ENCODE results near the gene CCDC82. TPM values are rescaled to one million over a fixed set of nuclear protein-coding genes. Genes with fewer than 3 reads are reported as not detected.

The CCDC82 gene
- total RNA-seq, 1 experiment from 2014 or later = 19.9 TPM

DNA sequence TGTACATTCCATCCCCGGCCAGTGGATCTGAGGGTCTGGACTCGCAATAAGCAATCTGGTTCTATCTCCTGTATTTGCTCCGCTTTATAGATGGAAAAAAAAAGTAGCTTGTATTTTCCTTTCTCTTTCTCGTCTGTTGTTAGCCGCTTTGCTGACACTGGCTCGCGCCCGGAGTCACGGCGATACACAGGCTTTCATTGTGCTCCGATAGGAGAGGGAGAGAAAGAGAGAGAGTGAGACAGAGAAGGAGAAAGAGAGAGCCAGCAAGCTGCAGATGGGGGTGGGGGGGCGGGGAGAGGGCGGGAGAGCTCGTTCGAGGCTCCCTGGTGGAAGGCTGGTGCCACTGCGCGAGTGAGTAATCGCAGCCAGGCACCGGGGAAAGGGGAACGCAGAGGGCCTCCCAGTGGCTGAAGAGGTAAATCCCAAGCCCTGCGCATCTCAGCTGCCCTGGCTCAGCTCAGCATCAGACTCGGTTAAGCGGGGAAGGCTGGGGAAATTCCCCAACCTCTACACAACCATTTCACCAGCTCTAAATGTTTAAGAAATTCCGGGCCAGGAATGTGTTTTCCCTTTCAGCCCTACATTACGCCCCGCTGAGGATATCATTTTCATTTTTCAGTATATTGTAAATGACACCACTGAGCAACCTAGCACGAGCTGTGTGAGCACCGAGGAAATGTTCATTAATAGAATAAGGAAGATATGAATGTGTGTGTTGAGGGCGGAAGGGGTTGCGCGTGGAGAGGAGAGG, 46.6 kb downstream of the CCDC82 start, which contains the start of gene MAML2:
MAML2 (minus strand) TSS at position 235 of the 751 bp plus-strand sequence. CDS start 1,300 bp downstream, outside the sequence.
- CTCF ChIA-PET = interaction anchor here (0.6 to 3.2 kb wide), 18 partner anchors 18 to 1596 kb away, joined by 3 to 17 read pairs (median 4); partner anchors contain the start of genes CCDC82 and JRKL
- intact Hi-C loops (cut with micrococcal nuclease; ENCODE audit: unreplicated experiment) = loop anchor here (1.0 to 5.0 kb wide), 10 partner anchors 29 to 507 kb away; partner anchors contain the start of genes CCDC82 and MTMR2
- no peaks in the 10 kb centered on the region for H4K20me1 ChIP-seq (ENCODE audit: insufficient read depth)
- POLR2A ChIA-PET (ENCODE audit: unreplicated experiment) = interaction anchor here (0.5 to 2.3 kb wide), 14 partner anchors 37 to 334 kb away, joined by 3 to 26 read pairs (median 6); partner anchors contain the start of genes CCDC82 and JRKL
- H3K4me2 ChIP-seq = peak within 1 kb of the TSS; percentile 90
- H3F3A ChIP-seq (ENCODE audit: insufficient read depth, low read depth) = peaks cover 10% of the 10 kb centered on the region; the same call in 1 of the 2 replicates
- peak within 1 kb of the TSS; percentile 78 for H3K4me3 ChIP-seq
- TF ChIP-seq, protein P1, sequence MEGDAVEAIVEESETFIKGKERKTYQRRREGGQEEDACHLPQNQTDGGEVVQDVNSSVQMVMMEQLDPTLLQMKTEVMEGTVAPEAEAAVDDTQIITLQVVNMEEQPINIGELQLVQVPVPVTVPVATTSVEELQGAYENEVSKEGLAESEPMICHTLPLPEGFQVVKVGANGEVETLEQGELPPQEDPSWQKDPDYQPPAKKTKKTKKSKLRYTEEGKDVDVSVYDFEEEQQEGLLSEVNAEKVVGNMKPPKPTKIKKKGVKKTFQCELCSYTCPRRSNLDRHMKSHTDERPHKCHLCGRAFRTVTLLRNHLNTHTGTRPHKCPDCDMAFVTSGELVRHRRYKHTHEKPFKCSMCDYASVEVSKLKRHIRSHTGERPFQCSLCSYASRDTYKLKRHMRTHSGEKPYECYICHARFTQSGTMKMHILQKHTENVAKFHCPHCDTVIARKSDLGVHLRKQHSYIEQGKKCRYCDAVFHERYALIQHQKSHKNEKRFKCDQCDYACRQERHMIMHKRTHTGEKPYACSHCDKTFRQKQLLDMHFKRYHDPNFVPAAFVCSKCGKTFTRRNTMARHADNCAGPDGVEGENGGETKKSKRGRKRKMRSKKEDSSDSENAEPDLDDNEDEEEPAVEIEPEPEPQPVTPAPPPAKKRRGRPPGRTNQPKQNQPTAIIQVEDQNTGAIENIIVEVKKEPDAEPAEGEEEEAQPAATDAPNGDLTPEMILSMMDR (conservative IDR thresholded peaks at IDR 0.05) = peak; percentile 83
- TF ChIP-seq EZH2 (IDR thresholded peaks at IDR 0.05; ENCODE audit: low read depth) = no peak
- H3K4me1 ChIP-seq (replicated peaks; ENCODE audit: insufficient read depth) = peaks cover 35% of the 10 kb centered on the region
- no peaks in the 10 kb centered on the region for H3K27me3 ChIP-seq (ENCODE audit: insufficient read depth, low read depth)
- no peaks in the 10 kb centered on the region for H3K9me2 ChIP-seq (ENCODE audit: insufficient read depth)
- peak; percentile 89 for DNase-seq
- H3K79me2 ChIP-seq (ENCODE audit: low read depth) = peaks cover 49% of the 10 kb centered on the region
- H2AFZ ChIP-seq = peak within 1 kb of the TSS; percentile 84
- H3K36me3 ChIP-seq (ENCODE audit: low read depth) = peaks cover 5% of the 10 kb centered on the region; the same call in 1 of the 2 replicates
- no peaks in the 10 kb centered on the region for H3K9me3 ChIP-seq (ENCODE audit: insufficient read depth, low read depth)
- H3K27ac ChIP-seq = peak within 1 kb of the TSS; percentile 70
- BruUV-seq (replicated peaks) = no TSS peak

DNA sequence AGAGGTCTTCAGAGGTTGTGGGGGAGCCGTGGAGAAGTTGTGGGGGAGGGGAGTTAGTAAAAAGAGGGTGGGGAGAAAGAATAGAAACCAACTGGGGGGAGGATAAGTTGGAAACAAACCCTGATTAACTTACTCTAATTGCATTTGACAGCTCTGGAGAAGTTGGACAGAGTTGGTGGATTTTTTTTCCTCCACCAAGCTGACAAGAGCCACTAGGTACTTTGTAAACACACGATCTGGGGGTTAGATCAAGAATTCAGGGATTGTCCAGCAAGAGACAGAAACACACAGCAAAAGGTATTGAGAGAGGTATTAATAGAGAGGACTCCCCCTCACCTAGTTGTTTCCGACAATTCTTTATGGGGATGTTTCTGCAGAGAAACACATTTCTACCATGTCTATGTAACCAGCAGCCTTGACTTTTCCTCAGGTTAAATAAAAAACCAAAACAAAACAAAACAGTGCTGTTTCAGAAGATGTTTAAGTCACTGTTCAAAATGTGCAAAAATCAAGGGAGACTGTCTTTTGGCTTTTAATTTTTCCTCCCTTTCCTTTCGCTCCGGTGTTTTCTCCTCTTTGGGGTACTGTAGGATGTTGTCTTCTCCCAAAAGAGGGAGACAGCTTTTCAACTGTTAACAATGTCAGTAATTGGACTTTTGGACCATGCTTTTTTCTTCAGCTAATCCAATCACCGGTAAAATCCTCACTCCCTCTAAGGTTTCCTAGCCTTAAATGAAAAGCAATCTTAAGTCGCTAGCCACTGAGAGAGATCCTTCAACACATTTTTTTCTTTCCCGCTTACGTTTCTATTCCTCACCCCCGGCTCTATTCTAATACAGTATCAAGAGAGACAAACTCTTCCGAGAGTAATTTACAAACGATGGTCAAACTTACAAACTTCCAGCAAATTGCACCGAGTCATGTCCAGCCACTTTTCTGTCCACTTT, 47.4 kb downstream of the CCDC82 start:
- peaks cover 10% of the 10 kb centered on the region; the same call in 1 of the 2 replicates for H3F3A ChIP-seq (ENCODE audit: insufficient read depth, low read depth)
- no peaks in the 10 kb centered on the region for H3K27me3 ChIP-seq (ENCODE audit: insufficient read depth, low read depth)
- no peaks in the 10 kb centered on the region for H3K9me2 ChIP-seq (ENCODE audit: insufficient read depth)
- peak overlapping the region; percentile 90 for H3K4me2 ChIP-seq
- peak overlapping the region; percentile 70 for H3K27ac ChIP-seq
- peak overlapping the region; percentile 78 for H3K4me3 ChIP-seq
- intact Hi-C loops (cut with micrococcal nuclease; ENCODE audit: unreplicated experiment) = loop anchor here (1.0 to 5.0 kb wide), 5 partner anchors 28 to 417 kb away; partner anchors contain the start of genes CCDC82 and MTMR2
- TSS peak; percentile 81 for BruUV-seq (replicated peaks)
- H3K79me2 ChIP-seq (ENCODE audit: low read depth) = peaks cover 57% of the 10 kb centered on the region
- peak overlapping the region; percentile 84 for H2AFZ ChIP-seq
- no peaks in the 10 kb centered on the region for H3K9me3 ChIP-seq (ENCODE audit: insufficient read depth, low read depth)
- CTCF ChIA-PET = interaction anchor here (0.6 to 3.2 kb wide), 22 partner anchors 11 to 506 kb away, joined by 3 to 17 read pairs (median 4); partner anchors contain the start of genes CCDC82 and JRKL
- peak in 1 of 2 experiments; percentile 12 for DNase-seq
- H4K20me1 ChIP-seq (ENCODE audit: insufficient read depth) = no peaks in the 10 kb centered on the region
- TF ChIP-seq, protein P1 (conservative IDR thresholded peaks at IDR 0.05) = no peak
- no peak for TF ChIP-seq EZH2 (IDR thresholded peaks at IDR 0.05; ENCODE audit: low read depth)
- POLR2A ChIA-PET (ENCODE audit: unreplicated experiment) = interaction anchor here (0.5 to 2.3 kb wide), 19 partner anchors 28 to 305 kb away, joined by 3 to 32 read pairs (median 6); partner anchors contain the start of genes CCDC82 and JRKL
- H3K4me1 ChIP-seq (replicated peaks; ENCODE audit: insufficient read depth) = peaks cover 44% of the 10 kb centered on the region
- H3K36me3 ChIP-seq (ENCODE audit: low read depth) = peaks cover 12% of the 10 kb centered on the region
